Mesendoderm (in vitro differentiated cells): ENCODE data around the gene SDHA.
A peak's percentile ranks its signal among the peaks of the same experiment; 100 is the strongest.
"Not testable (repeated sequence)": the region's sequence is repeated elsewhere in the genome, so short reads cannot be mapped to it uniquely, and the experiment has no call there.

ENCODE experiments used
- DNase-seq: peaks from one replicate; pipeline ENCODE4 v3.0.0; 2013
- H2AK5ac ChIP-seq: 2 replicates; pipeline ENCODE4 v1.6.1; 2013; ENCODE audit warnings: low read length, inconsistent platforms
- H2BK120ac ChIP-seq: 2 replicates; pipeline ENCODE4 v1.6.1; 2013; ENCODE audit warnings: low read depth, mild to moderate bottlenecking, low read length, moderate library complexity, mixed read lengths
- H2BK15ac ChIP-seq: replicated peaks from 2 replicates; pipeline ENCODE4 v1.6.1; 2013; ENCODE audit warnings: low read depth, mild to moderate bottlenecking, moderate library complexity
- H2BK5ac ChIP-seq: 2 replicates; pipeline ENCODE4 v1.6.1; 2013; ENCODE audit warnings: low read length, inconsistent platforms
- H3K18ac ChIP-seq: 2 replicates; pipeline ENCODE4 v1.6.1; 2013; ENCODE audit warnings: mild to moderate bottlenecking, low read length, mixed read lengths
- H3K23ac ChIP-seq: one replicate; pipeline ENCODE4 v1.6.1; 2013; ENCODE audit warnings: low read length
- H3K27ac ChIP-seq: 2 replicates; pipeline ENCODE4 v1.5.1; 2013; ENCODE audit warnings: low read depth, mild to moderate bottlenecking, inconsistent platforms, low read length, moderate library complexity
- H3K27me3 ChIP-seq: 2 replicates; pipeline ENCODE4 v1.6.1; 2013; ENCODE audit warnings: low read length, control low read depth, mild to moderate bottlenecking, inconsistent platforms; ENCODE audit not compliant: insufficient read depth, poor library complexity
- H3K36me3 ChIP-seq: 2 replicates; pipeline ENCODE4 v1.6.1; 2013; ENCODE audit warnings: low read length, inconsistent platforms; ENCODE audit not compliant: control insufficient read depth, insufficient read depth
- H3K4ac ChIP-seq: one replicate; pipeline ENCODE4 v1.6.1; 2013; ENCODE audit warnings: low read depth, mild to moderate bottlenecking, low read length, moderate library complexity
- H3K4me1 ChIP-seq: 2 replicates; pipeline ENCODE4 v1.6.1; 2013; ENCODE audit warnings: low read depth, low read length, inconsistent platforms; ENCODE audit not compliant: control insufficient read depth
- H3K4me2 ChIP-seq: 2 replicates; pipeline ENCODE4 v1.6.1; 2013; ENCODE audit warnings: low read length
- H3K4me3 ChIP-seq: 2 replicates; pipeline ENCODE4 v1.5.1; 2013; ENCODE audit warnings: mild to moderate bottlenecking, low read length
- H3K56ac ChIP-seq: one replicate; pipeline ENCODE4 v1.6.1; 2013; ENCODE audit warnings: low read length
- H3K79me1 ChIP-seq: 2 replicates; pipeline ENCODE4 v1.6.1; 2013; ENCODE audit warnings: low read length, inconsistent platforms
- H3K79me2 ChIP-seq: 2 replicates; pipeline ENCODE4 v1.6.1; 2013; ENCODE audit warnings: mild to moderate bottlenecking, low read length; ENCODE audit not compliant: control insufficient read depth, insufficient read depth
- H3K9ac ChIP-seq: 2 replicates; pipeline ENCODE4 v1.6.1; 2013; ENCODE audit warnings: low read length, inconsistent platforms
- H4K5ac ChIP-seq: one replicate; pipeline ENCODE4 v1.6.1; 2013; ENCODE audit warnings: low read length
- H4K8ac ChIP-seq: one replicate; pipeline ENCODE4 v1.6.1; 2013; ENCODE audit warnings: low read depth, mild to moderate bottlenecking, control low read depth, low read length, moderate library complexity
- WGBS: extraction: QIAGEN DNeasy Blood & Tissue Kit; methylation state at CpG from one replicate; pipeline ENCODE4 v1.1.7; 2013; ENCODE audit warnings: low lambda C conversion rate, missing lambda C conversion rate; ENCODE audit not compliant: insufficient coverage; ENCODE audit errors: extremely low coverage; 5-methylcytosine and 5-hydroxymethylcytosine counted together

Gene SDHA

GRCh38 chr5:264338-264737 lies 46.2 kb downstream of the SDHA start:
- no peak overlapping the region for H3K4me3 ChIP-seq
- H2BK120ac ChIP-seq, result no peak overlapping the region
- H3K23ac ChIP-seq, result no peak overlapping the region
- no peaks in the 10 kb centered on the region for H3K79me2 ChIP-seq
- no peak overlapping the region for H4K8ac ChIP-seq
- H2BK15ac ChIP-seq, result no peak overlapping the region
- H3K4ac ChIP-seq, result no peak overlapping the region
- no CpG with 5 or more reads among the region's 10 CpGs for WGBS
- H4K5ac ChIP-seq, result no peak overlapping the region
- no peak overlapping the region for H2BK5ac ChIP-seq
- H3K56ac ChIP-seq, result no peak overlapping the region
- no peaks in the 10 kb centered on the region for H3K36me3 ChIP-seq
- H3K18ac ChIP-seq, result no peak overlapping the region
- no peak overlapping the region for H3K4me2 ChIP-seq
- no peak overlapping the region for H3K27ac ChIP-seq
- no peak for DNase-seq
- H3K27me3 ChIP-seq, result no peaks in the 10 kb centered on the region
- no peaks in the 10 kb centered on the region for H3K4me1 ChIP-seq
- H2AK5ac ChIP-seq, result no peak overlapping the region
- no peaks in the 10 kb centered on the region for H3K79me1 ChIP-seq
- no peak overlapping the region for H3K9ac ChIP-seq

GRCh38 chr5:266311-267026 lies 48.3 kb downstream of the SDHA start:
- not testable (repeated sequence) for H3K23ac ChIP-seq, H2BK120ac ChIP-seq, H3K18ac ChIP-seq, H4K8ac ChIP-seq, H3K4ac ChIP-seq, H2AK5ac ChIP-seq, H3K56ac ChIP-seq, H2BK5ac ChIP-seq, H3K4me2 ChIP-seq, H3K4me3 ChIP-seq, H3K79me2 ChIP-seq, H3K4me1 ChIP-seq, H4K5ac ChIP-seq, H3K27ac ChIP-seq, H3K9ac ChIP-seq, H3K79me1 ChIP-seq, H2BK15ac ChIP-seq, H3K27me3 ChIP-seq, H3K36me3 ChIP-seq, DNase-seq
- WGBS, result no CpG with 5 or more reads among the region's 19 CpGs

- Histone ChIP-seq H3K23ac (no peak overlapping the region), H3K4me3 (no peak overlapping the region), H3K36me3 (no peaks in the 10 kb centered on the region), H3K18ac (no peak overlapping the region), H3K4me2 (no peak overlapping the region), H4K8ac (no peak overlapping the region), H2AK5ac (no peak overlapping the region), H3K27ac (no peak overlapping the region), H3K56ac (no peak overlapping the region), H3K9ac (no peak overlapping the region), H2BK120ac (no peak overlapping the region), H3K4me1 (no peaks in the 10 kb centered on the region), H4K5ac (no peak overlapping the region), H3K27me3 (no peaks in the 10 kb centered on the region), H2BK15ac (no peak overlapping the region), H3K79me1 (no peaks in the 10 kb centered on the region), H3K4ac (no peak overlapping the region), H2BK5ac (no peak overlapping the region), H3K79me2 (no peaks in the 10 kb centered on the region)
- DNase-seq, result no peak
- no CpG with 5 or more reads among the region's 1 CpG for WGBS
Measured at GRCh38 chr5:267716-268115, 49.6 kb downstream of the SDHA start.

GRCh38 chr5:270340-270739 lies 52.2 kb downstream of the SDHA start:
- no peak overlapping the region for H2AK5ac ChIP-seq
- no peak for DNase-seq
- no peak overlapping the region for H3K27ac ChIP-seq
- H3K9ac ChIP-seq, result no peak overlapping the region
- H3K4ac ChIP-seq, result no peak overlapping the region
- H4K8ac ChIP-seq, result no peak overlapping the region
- peak overlapping the region; percentile 15 for H3K56ac ChIP-seq
- no peak overlapping the region for H2BK120ac ChIP-seq
- peaks cover 18% of the 10 kb centered on the region for H3K79me2 ChIP-seq
- no peaks in the 10 kb centered on the region for H3K4me1 ChIP-seq
- H3K79me1 ChIP-seq, result no peaks in the 10 kb centered on the region
- no peak overlapping the region for H3K23ac ChIP-seq
- no peak overlapping the region for H3K4me3 ChIP-seq
- no peaks in the 10 kb centered on the region for H3K27me3 ChIP-seq
- H3K18ac ChIP-seq, result no peak overlapping the region
- H4K5ac ChIP-seq, result no peak overlapping the region
- H3K4me2 ChIP-seq, result no peak overlapping the region
- no peaks in the 10 kb centered on the region for H3K36me3 ChIP-seq
- no peak overlapping the region for H2BK15ac ChIP-seq
- H2BK5ac ChIP-seq, result no peak overlapping the region
- no CpG with 5 or more reads among the region's 17 CpGs for WGBS

- H2BK15ac ChIP-seq, H2BK5ac ChIP-seq, H2BK120ac ChIP-seq, H2AK5ac ChIP-seq, DNase-seq, H3K36me3 ChIP-seq, H3K27me3 ChIP-seq, H4K5ac ChIP-seq, H3K4me1 ChIP-seq, H3K79me1 ChIP-seq, H3K27ac ChIP-seq, H4K8ac ChIP-seq, H3K4me2 ChIP-seq, H3K23ac ChIP-seq: not testable (repeated sequence)
- H3K56ac ChIP-seq, result peak overlapping the region; percentile 95
- peak overlapping the region; percentile 46 for H3K4ac ChIP-seq
- no CpG with 5 or more reads among the region's 41 CpGs for WGBS
- peak overlapping the region; percentile 92 for H3K4me3 ChIP-seq
- peak overlapping the region; percentile 87 for H3K9ac ChIP-seq
- peaks cover 20% of the 10 kb centered on the region for H3K79me2 ChIP-seq
- H3K18ac ChIP-seq, result peak overlapping the region; percentile 16
Measured at GRCh38 chr5:271828-272167, 53.7 kb downstream of the SDHA start.

GRCh38 chr5:273091-273490 lies 55.0 kb downstream of the SDHA start:
- peaks cover 20% of the 10 kb centered on the region for H3K79me2 ChIP-seq
- H3K27me3 ChIP-seq, H3K4me1 ChIP-seq, H4K5ac ChIP-seq, H3K36me3 ChIP-seq, H3K79me1 ChIP-seq, H3K27ac ChIP-seq, H3K9ac ChIP-seq, H2BK120ac ChIP-seq, DNase-seq, H4K8ac ChIP-seq, H3K4me3 ChIP-seq, H2BK15ac ChIP-seq, H3K18ac ChIP-seq, H2BK5ac ChIP-seq, H3K4ac ChIP-seq, H3K56ac ChIP-seq, H3K4me2 ChIP-seq, H3K23ac ChIP-seq, H2AK5ac ChIP-seq: not testable (repeated sequence)
- WGBS, result no CpG with 5 or more reads among the region's 9 CpGs
